Panc1 (cell line): ENCODE measurements around the gene CDK5R1.

Experiments used
- CTCF ChIP-seq: fragments of 450-650 bp; IDR thresholded peaks from 2 replicates; pipeline ENCODE4 v1.5.1; 2017; ENCODE audit warnings: mild to moderate bottlenecking
- POLR2AphosphoS5 ChIP-seq: IDR thresholded peaks from 2 replicates; pipeline ENCODE4 v1.6.1; 2012; ENCODE audit warnings: mild to moderate bottlenecking, low read depth, low read length, moderate library complexity
- REST ChIP-seq, 2 experiments: IDR thresholded peaks; 2 replicates each; pipeline ENCODE4 v1.6.1; 2011 to 2012; ENCODE audit warnings: low read depth in 2 of 2, control low read depth in 1 of 2, low read length in 1 of 2, mild to moderate bottlenecking in 1 of 2, moderate library complexity in 1 of 2; ENCODE audit not compliant: insufficient read depth in 1 of 2
- SIN3A ChIP-seq: IDR thresholded peaks from 2 replicates; pipeline ENCODE4 v1.6.1; 2012; ENCODE audit warnings: low read depth, mild to moderate bottlenecking, low read length, moderate library complexity, borderline replicate concordance; ENCODE audit not compliant: insufficient read depth

- TF ChIP-seq CTCF (no peak), REST (IDR thresholded peaks at IDR 0.05; ENCODE audit: insufficient read depth in 1 of 2, low read depth in 2 of 2, low read length in 1 of 2) (no peak), POLR2AphosphoS5 (no peak), SIN3A (no peak)
Measured at GRCh38 chr17:32484041-32484461, 2.7 kb upstream of the CDK5R1 start.
